Stimulated activated CD4-positive, alpha-beta T cell treated with anti-CD3 and anti-CD28 coated beads, Interleukin-4, amount 100 ng/mL, for 4 hours (primary cell): Measurements from ENCODE around the gene ICOS.
"Not testable (repeated sequence)": the region's sequence is repeated elsewhere in the genome, so short reads cannot be mapped to it uniquely, and the experiment has no call there.

Source experiments
- DNase-seq, 2 experiments: peaks; one replicate each; pipeline ENCODE4 v3.0.0-alpha.2; 2020

Gene ICOS

DNA sequence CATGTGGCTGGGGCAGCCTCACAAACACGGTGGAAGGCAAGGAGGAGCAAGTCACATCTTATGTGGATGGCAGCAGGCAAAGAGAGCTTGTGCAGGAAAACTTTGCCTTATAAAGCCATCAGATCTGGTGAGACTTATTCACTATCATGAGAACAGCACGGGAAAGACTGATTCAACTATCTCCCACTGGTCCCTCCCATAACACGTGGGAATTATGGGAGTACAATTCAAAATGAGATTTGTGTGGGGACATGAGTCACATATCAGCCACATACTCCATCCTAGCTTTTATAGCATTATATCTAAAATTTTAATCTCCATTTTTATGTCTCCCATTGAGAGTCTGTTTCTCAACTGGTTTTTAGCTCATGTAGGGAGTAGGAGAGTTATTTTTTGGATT is 45.7 kb downstream of the ICOS start:
- DNase-seq, result no peak

GRCh38 chr2:203983064-203983715 is 46.6 kb downstream of the ICOS start:
- DNase-seq, result no peak

DNA sequence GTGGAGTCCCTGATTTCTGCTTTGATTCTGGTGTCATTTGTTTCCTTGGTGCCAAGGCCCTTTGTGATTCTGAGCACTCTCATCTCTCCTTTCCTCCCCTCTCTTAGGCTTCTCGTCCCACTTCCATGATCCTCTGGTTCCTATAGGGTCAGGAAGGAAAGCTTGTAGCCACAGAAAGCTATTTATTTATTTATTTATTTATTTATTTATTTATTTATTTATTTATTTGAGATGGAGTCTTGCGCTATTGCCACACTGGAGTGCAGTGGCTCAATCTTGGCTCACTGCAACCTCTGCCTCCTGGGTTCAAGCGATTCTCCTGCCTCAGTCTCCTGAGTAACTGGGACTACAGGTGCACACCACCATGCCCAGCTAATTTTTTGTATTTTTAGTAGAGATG is 49.4 kb downstream of the ICOS start:
- not testable (repeated sequence) for DNase-seq

DNA sequence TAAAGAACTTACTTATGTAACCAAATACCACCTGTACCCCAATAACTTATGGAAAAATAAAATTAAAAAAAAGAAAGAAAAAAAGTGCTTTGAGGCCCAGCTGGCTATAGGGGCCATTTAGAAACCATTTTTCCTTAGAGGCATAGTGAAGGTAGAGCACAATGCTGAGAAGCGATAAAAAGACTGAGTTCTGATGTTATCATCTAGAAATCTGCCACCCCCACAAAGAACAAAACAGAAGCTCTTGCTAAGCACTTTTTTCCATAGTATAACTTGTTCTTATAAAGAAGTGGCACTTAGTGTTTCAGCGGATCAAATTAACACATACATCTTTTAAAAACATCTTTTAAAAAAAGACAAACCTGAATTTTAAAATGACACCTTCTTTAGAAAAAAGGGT is 51.4 kb downstream of the ICOS start:
- DNase-seq, result no peak

DNA sequence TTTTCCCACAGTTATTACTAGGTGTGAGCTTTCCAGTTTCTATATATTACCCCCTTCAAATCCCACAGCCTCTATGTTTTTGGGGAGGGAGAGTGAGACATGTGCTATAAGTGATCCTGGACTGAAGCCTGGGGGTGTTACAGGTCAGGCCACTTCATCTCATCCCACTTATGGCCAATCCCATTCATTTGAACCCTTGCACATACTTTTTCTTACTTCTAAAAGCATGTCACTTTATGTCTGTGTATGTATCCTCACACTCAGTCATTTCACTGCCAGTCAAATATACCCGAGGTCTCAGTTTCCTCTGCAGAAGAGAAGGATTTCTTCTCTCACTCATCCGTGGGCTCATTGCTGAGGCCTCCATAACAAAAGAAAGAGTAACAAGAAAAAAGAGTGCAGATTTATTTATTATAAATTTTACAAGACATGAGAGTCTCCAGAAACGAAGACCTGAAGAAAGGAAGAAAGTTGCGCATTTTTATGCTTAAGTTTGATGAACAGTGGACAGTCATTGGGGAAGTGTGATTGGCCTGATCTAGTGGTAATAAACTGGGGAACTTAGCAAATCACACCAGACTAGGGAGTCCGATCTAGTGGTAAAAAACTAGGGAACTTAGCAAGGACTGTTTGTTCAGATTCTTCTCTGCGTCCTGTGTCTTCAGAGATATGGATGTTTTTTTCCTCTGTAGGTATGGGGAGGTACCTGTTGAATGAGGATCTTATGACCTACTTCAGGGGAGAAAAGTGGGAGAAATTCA is 52.1 kb downstream of the ICOS start:
- no peak for DNase-seq

DNA sequence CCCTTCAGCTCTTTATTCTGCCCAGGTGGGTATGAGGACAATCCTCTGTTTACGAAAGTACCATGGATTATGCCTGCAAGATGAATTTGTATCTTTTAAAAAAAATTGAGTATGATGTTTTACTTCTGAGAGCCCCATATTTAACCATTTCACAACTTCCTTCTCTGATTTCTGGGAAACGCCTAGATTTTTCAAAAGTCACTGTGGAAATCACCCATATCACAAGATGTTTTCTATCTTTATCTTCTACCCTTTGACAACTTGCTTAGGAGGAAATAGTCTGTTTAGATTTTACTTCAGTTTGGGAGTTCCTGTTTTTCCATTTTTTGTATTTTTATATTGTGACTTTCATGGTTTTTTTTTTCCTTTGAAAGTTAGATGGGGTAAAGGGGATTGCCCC is 53.0 kb downstream of the ICOS start:
- DNase-seq, result no peak

DNA sequence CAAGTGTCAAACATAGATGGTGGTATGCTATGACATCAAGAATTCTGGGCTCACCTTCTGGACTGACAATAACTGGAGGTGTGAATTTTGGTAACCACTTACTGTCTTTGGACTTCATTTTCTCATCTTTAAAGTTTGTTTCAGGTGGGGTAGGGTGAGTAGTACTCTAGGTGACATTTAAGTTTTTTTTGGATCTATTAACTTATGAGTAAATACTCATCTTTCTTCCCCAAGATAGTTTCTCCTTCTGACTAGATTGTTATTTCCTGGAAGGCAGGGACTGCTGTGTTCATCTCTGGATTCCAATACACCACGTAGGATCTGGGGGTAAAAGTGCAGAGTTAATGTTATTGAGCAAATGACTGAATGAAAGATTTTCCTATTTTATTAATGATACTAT is 55.9 kb downstream of the ICOS start:
- no peak for DNase-seq

- DNase-seq, result no peak
Measured at GRCh38 chr2:203993011-203993410, 56.4 kb downstream of the ICOS start.

- DNase-seq, result no peak
Measured at GRCh38 chr2:203993560-203993959, 57.0 kb downstream of the ICOS start.

DNA sequence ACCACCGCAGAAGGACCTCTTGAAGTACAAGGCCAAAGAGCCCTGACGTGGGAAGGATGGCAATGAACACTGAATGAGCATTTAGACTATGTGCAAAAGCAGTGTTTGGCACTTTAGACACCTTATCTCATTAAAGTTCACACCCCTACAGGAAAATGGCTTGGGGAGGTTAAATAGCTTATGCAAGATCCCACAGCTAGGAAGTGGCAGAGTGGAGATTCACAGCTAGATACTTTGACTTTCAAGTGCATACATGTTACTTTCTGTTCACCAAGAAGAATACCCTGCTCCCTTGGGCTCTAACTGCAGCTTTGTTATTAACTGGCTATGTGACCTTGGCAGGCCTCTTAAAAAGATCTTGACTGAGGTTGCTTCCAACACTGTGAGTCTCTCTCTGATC is 58.2 kb downstream of the ICOS start:
- no peak for DNase-seq

GRCh38 chr2:203996692-203997091 is 60.1 kb downstream of the ICOS start:
- DNase-seq, result no peak

GRCh38 chr2:203997481-203997880 is 60.9 kb downstream of the ICOS start:
- DNase-seq, result no peak

GRCh38 chr2:203997980-203998809 is 61.6 kb downstream of the ICOS start:
- no peak for DNase-seq

- DNase-seq, result no peak
Measured at GRCh38 chr2:203999835-204000234, 63.3 kb downstream of the ICOS start.

GRCh38 chr2:204000446-204000845 is 63.9 kb downstream of the ICOS start:
- DNase-seq, result no peak

DNA sequence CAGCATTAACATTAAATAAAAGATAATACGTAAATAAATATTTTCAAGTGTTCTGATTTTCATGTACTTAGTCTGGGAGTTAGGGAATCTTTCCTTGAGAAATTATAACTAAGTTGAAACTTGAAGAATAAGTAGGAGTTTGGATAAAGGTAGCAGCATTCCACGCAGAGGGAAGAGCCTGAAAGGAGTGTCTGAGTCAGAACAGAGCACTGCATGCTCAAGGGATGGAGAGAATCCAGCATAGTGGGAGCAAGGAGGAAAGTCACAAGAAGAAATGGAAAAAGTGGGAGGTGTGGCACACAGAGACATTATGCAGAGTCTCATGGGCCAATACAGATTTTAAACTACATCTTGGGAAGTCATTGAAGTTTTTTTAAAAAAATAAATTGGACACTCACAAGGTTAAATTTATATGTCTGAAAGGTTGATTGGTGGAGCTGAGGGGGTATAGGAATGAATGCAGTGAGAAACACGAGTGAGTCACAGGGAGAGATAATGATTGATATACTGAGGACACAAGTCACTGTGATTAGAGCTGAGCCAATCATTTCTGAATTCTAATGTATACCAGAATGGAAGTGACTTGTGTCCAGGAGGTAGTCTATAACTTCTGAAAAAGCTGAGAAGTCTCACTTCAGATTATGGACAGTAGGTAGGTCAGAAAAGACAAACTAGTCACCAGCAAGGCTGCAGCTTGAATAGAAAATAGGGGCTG is 66.9 kb downstream of the ICOS start:
- no peak for DNase-seq

GRCh38 chr2:204004912-204005311 is 68.3 kb downstream of the ICOS start:
- no peak for DNase-seq

DNA sequence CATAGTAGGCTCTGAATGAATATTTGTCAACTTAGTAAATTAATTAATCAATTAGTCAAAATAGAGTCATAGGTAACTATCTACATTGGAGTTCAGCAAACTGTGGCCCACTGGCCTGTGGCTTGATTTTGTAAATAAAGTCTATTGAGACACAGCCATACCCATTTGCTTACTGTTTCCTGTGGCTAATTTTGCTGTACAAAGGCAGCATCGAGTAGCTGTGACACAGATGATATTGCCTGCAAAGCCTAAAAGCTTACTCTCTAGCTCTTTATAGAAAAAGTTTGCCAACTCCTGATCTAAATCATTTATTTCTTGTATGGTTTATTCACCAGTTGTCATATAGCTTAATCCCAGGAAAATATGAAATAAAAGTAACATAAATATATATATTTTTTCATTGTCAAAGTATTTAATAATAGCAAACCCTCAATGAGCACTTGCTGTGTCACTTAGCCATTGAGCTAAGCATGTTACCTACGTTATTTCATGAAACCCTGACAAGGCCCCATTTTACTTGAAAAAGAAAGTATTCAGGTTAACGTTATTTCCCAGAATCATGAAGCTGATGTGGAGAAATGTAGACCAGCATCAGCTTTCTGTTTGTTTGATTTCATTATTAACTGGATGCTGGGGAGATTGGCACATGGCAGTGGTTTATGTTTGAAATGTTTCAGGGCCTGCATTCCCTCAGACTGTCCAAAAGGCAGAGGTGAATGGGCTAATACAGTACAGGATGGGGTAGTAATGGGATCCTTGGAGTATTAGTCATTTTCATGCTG is 69.6 kb downstream of the ICOS start:
- DNase-seq, result no peak

DNA sequence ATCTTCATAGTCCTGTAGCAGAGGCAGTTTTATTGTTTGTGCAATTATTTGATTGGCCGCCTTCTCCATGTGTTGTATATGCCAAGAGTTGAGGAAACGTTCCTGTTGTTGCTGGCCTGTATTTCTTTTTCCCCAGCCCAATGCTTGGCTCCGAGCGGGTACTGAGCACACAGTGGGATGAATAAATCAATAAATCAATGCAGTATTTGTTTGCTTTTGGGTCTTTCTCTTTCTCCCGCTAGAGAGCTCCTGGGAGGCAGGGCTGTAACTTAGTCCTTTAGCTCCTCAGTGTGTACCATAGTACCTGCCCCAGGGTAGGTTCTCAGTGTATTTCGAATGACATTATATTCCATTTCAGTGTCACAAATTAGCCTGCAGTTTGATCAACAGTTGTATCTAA is 71.8 kb downstream of the ICOS start:
- no peak for DNase-seq

- no peak for DNase-seq
Measured at GRCh38 chr2:204010628-204011560, 74.3 kb downstream of the ICOS start.
